Measurements from ENCODE around the gene TDP1.

The TDP1 gene

DNA sequence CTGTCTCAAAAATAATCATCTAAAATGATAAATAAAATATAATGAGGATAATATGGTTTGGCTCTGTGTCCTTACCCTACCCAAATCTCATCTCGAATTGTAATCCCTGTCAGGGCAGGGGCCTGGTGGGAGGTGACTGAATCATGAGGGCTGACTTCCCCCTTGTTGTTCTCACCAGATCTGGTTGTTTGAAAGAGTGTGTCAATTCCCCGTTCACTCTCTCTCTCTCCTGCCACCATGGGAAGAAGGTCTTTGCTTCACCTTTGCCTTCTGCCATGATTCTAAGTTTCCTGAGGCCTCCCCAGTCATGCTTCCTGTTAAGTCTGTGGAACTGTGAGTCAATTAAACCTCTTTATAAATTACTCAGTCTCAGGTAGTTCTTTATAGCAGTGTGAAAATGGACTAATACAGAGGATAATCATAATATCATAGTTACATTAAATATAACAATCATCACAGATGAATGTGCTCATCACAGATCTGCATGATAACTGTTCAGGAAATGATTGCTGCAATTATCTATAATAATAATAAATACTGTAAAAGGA is 13.8 kb upstream of the TDP1 start:
- H3K4me3 ChIP-seq (ENCODE audit: low read depth, low read length): no peak overlapping the region
- TF ChIP-seq CTCF (IDR thresholded peaks at IDR 0.05; ENCODE audit: low read depth, low read length): no peak

DNA sequence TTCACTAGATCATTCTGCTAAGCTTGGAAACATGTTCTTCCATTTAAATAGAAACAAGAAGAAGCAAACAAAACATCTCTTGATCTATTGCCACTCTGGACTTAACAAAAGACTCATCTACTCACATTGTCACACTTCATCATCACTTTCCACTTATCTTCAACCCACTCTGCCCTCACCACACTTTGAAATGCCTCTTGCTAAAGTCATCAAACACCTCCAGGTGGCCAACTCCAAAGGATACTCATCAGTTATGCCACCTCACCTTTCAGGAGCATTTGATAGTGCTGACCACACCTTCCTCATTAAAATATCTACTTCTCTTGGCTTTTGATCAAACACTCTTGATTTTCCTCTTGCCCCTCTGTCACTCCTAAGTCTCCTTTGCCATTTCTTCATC is 8.4 kb upstream of the TDP1 start:
- no peak for TF ChIP-seq CTCF (IDR thresholded peaks at IDR 0.05; ENCODE audit: low read depth, low read length)
- H3K4me3 ChIP-seq (ENCODE audit: low read depth, low read length): no peak overlapping the region

GRCh38 chr14:89952576-89952975 is 3.2 kb upstream of the TDP1 start:
- TF ChIP-seq CTCF (IDR thresholded peaks at IDR 0.05; ENCODE audit: low read depth, low read length): no peak
- H3K4me3 ChIP-seq (ENCODE audit: low read depth, low read length): no peak overlapping the region

- no peak for TF ChIP-seq CTCF (IDR thresholded peaks at IDR 0.05; ENCODE audit: low read depth, low read length)
- H3K4me3 ChIP-seq (ENCODE audit: low read depth, low read length): peak overlapping the region; percentile 83
These were observed 2.1 kb upstream of the TDP1 start for GRCh38 chr14:89953602-89954001.

- H3K4me3 ChIP-seq (ENCODE audit: low read depth, low read length): peak within 1 kb of the TSS; percentile 83
- no peak for TF ChIP-seq CTCF (IDR thresholded peaks at IDR 0.05; ENCODE audit: low read depth, low read length)
These were observed 1.4 kb upstream of the TDP1 start, which contains the start of gene EFCAB11 for GRCh38 chr14:89954070-89955021. Gene EFCAB11, minus strand, starts transcription at chr14:89954730. Its CDS starts 70 bp downstream, at chr14:89954660.

GRCh38 chr14:89955022-89955744 is 544 bp upstream of the TDP1 start:
- no peak for TF ChIP-seq CTCF (IDR thresholded peaks at IDR 0.05; ENCODE audit: low read depth, low read length)
- H3K4me3 ChIP-seq (ENCODE audit: low read depth, low read length): peak overlapping the region; percentile 83

All from WI38 (cell line).